Measurements from ENCODE around the gene XPNPEP2. TPM values are rescaled to one million over a fixed set of nuclear protein-coding genes. Genes with fewer than 3 reads are reported as not detected.

The XPNPEP2 gene
- total and polyA plus RNA-seq, 4 donors: 0.19 to 23.0 (median 4.9) TPM

DNA sequence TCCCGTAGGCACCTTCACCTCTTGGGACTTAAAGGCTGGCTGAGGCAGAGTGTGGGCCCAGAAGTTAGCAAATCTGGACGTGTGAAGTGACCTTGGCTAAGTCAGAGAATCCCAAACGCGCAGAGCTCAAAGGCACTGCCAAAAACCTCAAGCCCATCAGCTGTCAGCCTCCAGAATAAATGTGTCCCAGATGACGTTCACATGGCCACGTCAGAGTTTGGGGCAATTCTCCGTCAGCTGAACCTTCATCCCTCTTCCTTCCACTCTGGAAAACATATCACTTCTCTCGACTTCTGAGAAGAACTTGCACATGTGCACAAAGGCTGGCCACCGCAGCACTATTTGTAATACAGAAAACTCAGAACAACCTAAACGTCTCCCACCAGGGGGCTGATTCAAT lies 48.3 kb upstream of the XPNPEP2 start:
- Histone ChIP-seq H3K27ac (ENCODE audit: low read depth in 1 of 2, low read length in 2 of 2) (no peak overlapping the region), H3K9me3 (ENCODE audit: control insufficient read depth in 4 of 4, low read length in 3 of 4) (no peaks in the 10 kb centered on the region), H3K9ac (ENCODE audit: low read depth in 1 of 2, low read length in 2 of 2) (no peak overlapping the region), H3K4me3 (ENCODE audit: low read depth in 1 of 3, low read length in 3 of 3) (no peak overlapping the region), H3K36me3 (ENCODE audit: control insufficient read depth in 4 of 4, insufficient read depth in 3 of 4, low read depth in 1 of 4, low read length in 3 of 4) (no peaks in the 10 kb centered on the region), H3K27me3 (ENCODE audit: control insufficient read depth in 4 of 4, insufficient read depth in 4 of 4, low read length in 3 of 4) (no peaks in the 10 kb centered on the region), H3K4me1 (ENCODE audit: control insufficient read depth in 4 of 4, insufficient read depth in 4 of 4, low read length in 3 of 4) (peaks cover 0 to 4% (median 3%) of the 10 kb centered on the region in 4 donors)
- WGBS: 90% methylated on average over 10 of the region's 10 CpGs
- DNase-seq (ENCODE audit: low spot score): no peak
- TF ChIP-seq ZBTB33 (IDR thresholded peaks at IDR 0.05): no peak
- no peak for TF ChIP-seq HNF4G (IDR thresholded peaks at IDR 0.05)
- TF ChIP-seq, protein P1, sequence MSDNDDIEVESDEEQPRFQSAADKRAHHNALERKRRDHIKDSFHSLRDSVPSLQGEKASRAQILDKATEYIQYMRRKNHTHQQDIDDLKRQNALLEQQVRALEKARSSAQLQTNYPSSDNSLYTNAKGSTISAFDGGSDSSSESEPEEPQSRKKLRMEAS (IDR thresholded peaks at IDR 0.05): no peak
- TF ChIP-seq EGR1 (IDR thresholded peaks at IDR 0.05; ENCODE audit: low read depth in 2 of 2): no peak
- no peak for TF ChIP-seq JUND (IDR thresholded peaks at IDR 0.05)

GRCh38 chrX:129693354-129693753 lies 45.4 kb upstream of the XPNPEP2 start:
- H3K9ac ChIP-seq (ENCODE audit: low read depth in 1 of 2, low read length in 2 of 2): no peak overlapping the region
- no peaks in the 10 kb centered on the region for H3K36me3 ChIP-seq (ENCODE audit: control insufficient read depth in 4 of 4, insufficient read depth in 3 of 4, low read depth in 1 of 4, low read length in 3 of 4)
- WGBS: 50% methylated on average over 3 of the region's 3 CpGs
- peaks cover 0 to 4% (median 3%) of the 10 kb centered on the region in 4 donors for H3K4me1 ChIP-seq (ENCODE audit: control insufficient read depth in 4 of 4, insufficient read depth in 4 of 4, low read length in 3 of 4)
- H3K9me3 ChIP-seq (ENCODE audit: control insufficient read depth in 4 of 4, low read length in 3 of 4): no peaks in the 10 kb centered on the region
- H3K27me3 ChIP-seq (ENCODE audit: control insufficient read depth in 4 of 4, insufficient read depth in 4 of 4, low read length in 3 of 4): no peaks in the 10 kb centered on the region
- no peak overlapping the region for H3K4me3 ChIP-seq (ENCODE audit: low read depth in 1 of 3, low read length in 3 of 3)
- DNase-seq (ENCODE audit: low spot score): no peak
- TF ChIP-seq, protein P1 (IDR thresholded peaks at IDR 0.05): no peak
- peak; percentile 89 to 91 for TF ChIP-seq HNF4A (conservative IDR thresholded peaks at IDR 0.05)
- TF ChIP-seq RAD21 (IDR thresholded peaks at IDR 0.05): peak in 1 of 2 donors; percentile 11
- peak; percentile 63 for TF ChIP-seq SP1 (IDR thresholded peaks at IDR 0.05)
- no peak for TF ChIP-seq YY1 (IDR thresholded peaks at IDR 0.05)
- peak; percentile 79 to 89 for TF ChIP-seq RXRA (IDR thresholded peaks at IDR 0.05)
- peak in 1 of 2 donors; percentile 31 for TF ChIP-seq JUND (IDR thresholded peaks at IDR 0.05)
- peak; percentile 88 for TF ChIP-seq HNF4G (IDR thresholded peaks at IDR 0.05)
- H3K27ac ChIP-seq (ENCODE audit: low read depth in 1 of 2, low read length in 2 of 2): no peak overlapping the region

DNA sequence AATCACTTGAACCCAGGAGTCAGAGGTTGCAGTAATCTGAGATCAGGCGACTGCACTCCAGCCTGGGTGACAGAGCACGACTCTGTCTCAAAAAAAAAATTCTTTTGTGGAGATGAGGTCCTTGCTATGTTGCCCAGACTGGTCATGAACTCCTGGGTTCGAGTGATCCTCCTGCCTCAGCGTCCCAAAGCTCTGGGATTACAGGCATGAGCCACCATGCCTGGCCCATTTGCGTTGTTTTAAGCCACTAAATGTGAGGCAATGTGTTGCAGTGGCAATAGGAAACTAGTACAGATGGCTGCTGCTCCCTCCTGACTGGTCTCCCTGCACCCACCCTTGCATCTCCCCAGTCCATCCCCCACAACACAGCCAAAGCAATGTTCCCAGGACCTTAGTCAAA lies 44.0 kb upstream of the XPNPEP2 start:
- H3K9ac ChIP-seq (ENCODE audit: low read depth in 1 of 2, low read length in 2 of 2): no peak overlapping the region
- H3K27me3 ChIP-seq (ENCODE audit: control insufficient read depth in 4 of 4, insufficient read depth in 4 of 4, low read length in 3 of 4): no peaks in the 10 kb centered on the region
- H3K4me3 ChIP-seq (ENCODE audit: low read depth in 1 of 3, low read length in 3 of 3): no peak overlapping the region
- H3K36me3 ChIP-seq (ENCODE audit: control insufficient read depth in 4 of 4, insufficient read depth in 3 of 4, low read depth in 1 of 4, low read length in 3 of 4): no peaks in the 10 kb centered on the region
- no peak for DNase-seq (ENCODE audit: low spot score)
- peaks cover 0 to 4% (median 3%) of the 10 kb centered on the region in 4 donors for H3K4me1 ChIP-seq (ENCODE audit: control insufficient read depth in 4 of 4, insufficient read depth in 4 of 4, low read length in 3 of 4)
- WGBS: 97% methylated on average over 5 of the region's 5 CpGs
- no peaks in the 10 kb centered on the region for H3K9me3 ChIP-seq (ENCODE audit: control insufficient read depth in 4 of 4, low read length in 3 of 4)
- H3K27ac ChIP-seq (ENCODE audit: low read depth in 1 of 2, low read length in 2 of 2): no peak overlapping the region
- TF ChIP-seq JUND (IDR thresholded peaks at IDR 0.05) (no peak), NR2F2 (IDR thresholded peaks at IDR 0.05) (no peak), FOXA2 (IDR thresholded peaks at IDR 0.05) (no peak), HNF4A (conservative IDR thresholded peaks at IDR 0.05) (no peak), EGR1 (IDR thresholded peaks at IDR 0.05; ENCODE audit: low read depth in 2 of 2) (no peak), SP1 (IDR thresholded peaks at IDR 0.05) (no peak), RXRA (IDR thresholded peaks at IDR 0.05) (no peak), FOXA1 (IDR thresholded peaks at IDR 0.05) (no peak), YY1 (IDR thresholded peaks at IDR 0.05) (no peak), REST (IDR thresholded peaks at IDR 0.05) (no peak), ZBTB33 (IDR thresholded peaks at IDR 0.05) (no peak), RAD21 (IDR thresholded peaks at IDR 0.05) (no peak), HNF4G (IDR thresholded peaks at IDR 0.05) (no peak), CTCF (IDR thresholded peaks at IDR 0.05; ENCODE audit: low read depth, low read length, missing input control) (no peak)
- TF ChIP-seq, protein P2, sequence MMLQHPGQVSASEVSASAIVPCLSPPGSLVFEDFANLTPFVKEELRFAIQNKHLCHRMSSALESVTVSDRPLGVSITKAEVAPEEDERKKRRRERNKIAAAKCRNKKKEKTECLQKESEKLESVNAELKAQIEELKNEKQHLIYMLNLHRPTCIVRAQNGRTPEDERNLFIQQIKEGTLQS (IDR thresholded peaks at IDR 0.05): no peak
- TF ChIP-seq, protein P1 (IDR thresholded peaks at IDR 0.05): no peak

Measured in liver (tissue), 9 donors.